Measurements from ENCODE around the gene LTC4S.
"Not testable (repeated sequence)": the region's sequence is repeated elsewhere in the genome, so short reads cannot be mapped to it uniquely, and the experiment has no call there.

Gene LTC4S

GRCh38 chr5:179769796-179770195 is 24.0 kb upstream of the LTC4S start:
- no peak for DNase-seq

- DNase-seq = no peak
Observed at GRCh38 chr5:179771311-179771895, 22.4 kb upstream of the LTC4S start.

GRCh38 chr5:179772351-179772750 is 21.4 kb upstream of the LTC4S start:
- DNase-seq = peak; percentile 7

- no peak for DNase-seq
Observed at GRCh38 chr5:179773686-179774040, 20.1 kb upstream of the LTC4S start.

GRCh38 chr5:179774442-179774841 is 19.3 kb upstream of the LTC4S start:
- no peak for DNase-seq

GRCh38 chr5:179776411-179776938 is 17.3 kb upstream of the LTC4S start:
- DNase-seq = no peak

- DNase-seq = no peak
Observed at GRCh38 chr5:179777456-179777855, 16.3 kb upstream of the LTC4S start.

- no peak for DNase-seq
Observed at GRCh38 chr5:179777909-179778308, 15.9 kb upstream of the LTC4S start.

GRCh38 chr5:179778591-179778990 is 15.2 kb upstream of the LTC4S start:
- no peak for DNase-seq

- DNase-seq = no peak
Observed at GRCh38 chr5:179779826-179780225, 14.0 kb upstream of the LTC4S start.

- peak; percentile 60 for DNase-seq
Observed at GRCh38 chr5:179780362-179780761, 13.4 kb upstream of the LTC4S start.

GRCh38 chr5:179781846-179782245 is 11.9 kb upstream of the LTC4S start:
- DNase-seq = no peak

- DNase-seq = no peak
Observed at GRCh38 chr5:179783128-179783527, 10.7 kb upstream of the LTC4S start.

GRCh38 chr5:179786861-179787260 is 6.9 kb upstream of the LTC4S start:
- no peak for DNase-seq

GRCh38 chr5:179788193-179788854 is 5.5 kb upstream of the LTC4S start:
- no peak for DNase-seq

GRCh38 chr5:179789278-179789677 is 4.5 kb upstream of the LTC4S start:
- not testable (repeated sequence) for DNase-seq

GRCh38 chr5:179791881-179792611 is 1.7 kb upstream of the LTC4S start:
- DNase-seq = peak; percentile 57

GRCh38 chr5:179792612-179793467 is 946 bp upstream of the LTC4S start:
- no peak for DNase-seq

GRCh38 chr5:179794171-179794570 is 385 bp downstream of the LTC4S start:
- no peak for DNase-seq

GRCh38 chr5:179794575-179794974 is 789 bp downstream of the LTC4S start:
- DNase-seq = no peak

- peak; percentile 44 for DNase-seq
Observed at GRCh38 chr5:179795049-179795862, 1.5 kb downstream of the LTC4S start.

Data from femur (tissue), 1 donor.